ENCODE data around the gene GLI2.

The GLI2 gene

GRCh38 chr2:120715353-120715752 lies 20.3 kb upstream of the GLI2 start:
- no peak for DNase-seq

- no peak for DNase-seq
Measured at GRCh38 chr2:120715941-120716340, 19.7 kb upstream of the GLI2 start.

GRCh38 chr2:120716641-120717585 lies 18.8 kb upstream of the GLI2 start:
- DNase-seq, result no peak

DNA sequence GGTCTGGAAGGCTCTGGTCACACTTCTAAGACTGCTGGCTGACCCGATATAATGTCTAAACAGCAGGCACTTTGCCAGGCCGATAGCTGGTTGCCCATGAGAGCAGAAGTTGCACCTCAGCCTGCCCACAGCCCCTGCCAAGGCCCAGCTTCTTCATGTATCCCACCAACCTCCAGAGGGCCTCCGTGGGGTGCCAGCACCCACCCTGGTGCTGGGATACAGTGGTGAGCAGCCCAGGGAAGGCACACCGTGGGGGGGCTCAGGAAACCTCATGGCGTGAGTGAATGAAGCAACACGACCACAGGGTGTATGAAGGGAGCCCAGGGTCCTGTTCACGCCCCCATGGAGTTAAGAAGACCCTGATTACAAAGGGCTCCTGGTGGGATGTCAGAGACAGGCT lies 16.2 kb upstream of the GLI2 start:
- no peak for DNase-seq

GRCh38 chr2:120720231-120720630 lies 15.4 kb upstream of the GLI2 start:
- no peak for DNase-seq

- no peak for DNase-seq
Measured at GRCh38 chr2:120720746-120721375, 14.8 kb upstream of the GLI2 start.

GRCh38 chr2:120722246-120722567 lies 13.5 kb upstream of the GLI2 start:
- DNase-seq, result no peak

DNA sequence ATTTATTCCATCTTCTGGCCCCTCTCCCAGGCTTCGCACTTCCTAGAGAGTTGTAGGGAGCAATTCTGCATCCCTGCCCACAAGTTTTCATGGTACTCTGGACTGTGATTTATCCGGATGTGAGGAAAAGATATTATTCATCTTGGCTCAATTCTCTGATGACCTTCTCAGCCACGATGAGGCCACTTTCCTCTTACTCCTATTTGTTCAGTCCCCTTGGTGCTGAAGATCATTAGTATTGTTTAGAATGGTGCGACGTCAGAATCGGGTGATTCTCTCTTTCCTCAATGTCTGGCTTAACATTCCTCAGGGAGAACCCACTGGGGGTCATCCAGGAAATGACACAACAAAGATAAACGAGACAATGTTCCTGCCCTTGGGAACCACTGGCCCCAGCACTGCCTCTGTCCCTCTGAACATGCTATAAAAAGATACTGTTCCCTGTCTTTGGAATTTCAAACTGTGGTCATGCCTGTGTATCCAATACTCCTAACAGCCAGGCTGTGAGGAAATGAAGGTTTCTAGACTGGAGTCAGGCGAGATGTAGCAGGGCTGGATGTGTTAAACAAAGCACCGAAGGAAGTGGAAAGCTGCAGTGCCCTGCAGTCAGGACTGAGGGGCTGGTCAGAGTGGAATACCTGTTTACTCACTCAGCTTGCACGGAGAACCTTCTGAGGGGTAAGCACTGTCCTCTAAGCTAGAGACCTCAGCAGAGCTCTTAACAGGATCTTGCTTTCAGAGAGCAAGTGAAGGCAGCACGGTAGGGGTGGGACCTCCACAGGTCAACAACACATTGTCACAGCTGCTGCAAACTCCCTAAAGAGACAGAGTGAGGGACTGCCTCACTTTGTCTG lies 12.9 kb upstream of the GLI2 start:
- no peak for DNase-seq

DNA sequence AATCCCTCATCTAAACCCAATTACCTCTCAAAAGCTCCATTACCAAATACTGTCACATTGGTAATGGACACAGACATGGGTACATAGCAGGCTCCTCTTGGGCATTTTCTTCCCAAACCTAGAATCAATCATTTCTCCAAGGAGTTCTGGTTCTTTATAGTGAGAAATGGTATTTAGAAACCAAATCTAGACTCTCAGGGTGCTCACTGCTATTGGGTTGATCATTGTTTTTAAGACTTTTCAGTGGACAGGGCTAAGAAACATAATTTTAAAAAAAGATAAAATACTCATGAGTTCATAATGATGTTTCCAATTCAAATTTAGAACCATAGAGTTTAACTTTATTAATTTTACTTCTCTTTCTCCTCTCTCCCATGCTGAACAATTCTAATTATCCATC lies 9.4 kb upstream of the GLI2 start:
- DNase-seq, result no peak

DNA sequence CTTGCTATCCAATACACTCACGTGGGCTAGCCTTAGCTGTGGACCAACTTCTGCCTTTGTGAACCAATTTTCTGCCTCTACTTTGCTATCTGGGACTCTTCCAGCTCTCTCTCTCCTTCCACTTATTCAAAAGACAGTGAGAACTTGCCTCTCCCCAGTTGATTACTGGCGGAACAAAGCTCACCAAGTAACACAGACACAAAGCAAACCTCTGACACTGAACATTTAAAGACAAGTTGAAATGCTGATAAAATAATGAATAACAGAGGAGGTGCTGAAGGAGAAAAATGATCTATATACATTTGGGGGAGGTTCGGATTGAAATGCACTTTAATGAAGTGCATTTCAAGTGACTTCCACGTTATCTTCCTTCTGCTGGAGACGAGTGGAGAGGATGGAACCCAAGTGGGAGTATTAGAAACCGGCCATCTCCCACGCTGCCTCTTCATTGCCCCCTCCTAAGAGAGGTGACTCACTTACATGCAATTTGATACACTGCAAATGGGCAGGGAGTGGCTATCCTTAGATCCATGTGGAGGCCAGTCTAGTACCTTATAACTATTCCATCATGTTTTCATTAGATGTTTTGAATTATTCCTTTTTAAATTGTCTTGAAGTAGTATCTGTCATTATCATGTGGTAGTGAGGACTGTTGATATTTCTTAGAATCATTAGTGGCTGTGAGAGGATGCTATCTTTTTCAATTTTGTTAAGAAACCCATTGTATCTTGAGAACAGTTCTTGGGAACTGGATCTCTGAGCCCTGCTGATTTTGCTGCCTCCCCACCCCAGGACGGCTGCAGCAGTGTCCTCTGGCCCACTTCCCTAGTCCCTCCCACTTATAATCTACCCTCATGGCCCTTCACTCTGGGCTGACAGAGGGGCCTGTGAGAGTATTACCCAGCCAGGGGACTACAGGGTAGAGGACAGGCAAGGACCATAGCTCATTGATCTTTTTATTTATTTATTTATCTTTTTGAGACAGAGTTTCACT lies 6.0 kb upstream of the GLI2 start:
- no peak for DNase-seq

- no peak for DNase-seq
Measured at GRCh38 chr2:120731175-120731574, 4.5 kb upstream of the GLI2 start.

DNA sequence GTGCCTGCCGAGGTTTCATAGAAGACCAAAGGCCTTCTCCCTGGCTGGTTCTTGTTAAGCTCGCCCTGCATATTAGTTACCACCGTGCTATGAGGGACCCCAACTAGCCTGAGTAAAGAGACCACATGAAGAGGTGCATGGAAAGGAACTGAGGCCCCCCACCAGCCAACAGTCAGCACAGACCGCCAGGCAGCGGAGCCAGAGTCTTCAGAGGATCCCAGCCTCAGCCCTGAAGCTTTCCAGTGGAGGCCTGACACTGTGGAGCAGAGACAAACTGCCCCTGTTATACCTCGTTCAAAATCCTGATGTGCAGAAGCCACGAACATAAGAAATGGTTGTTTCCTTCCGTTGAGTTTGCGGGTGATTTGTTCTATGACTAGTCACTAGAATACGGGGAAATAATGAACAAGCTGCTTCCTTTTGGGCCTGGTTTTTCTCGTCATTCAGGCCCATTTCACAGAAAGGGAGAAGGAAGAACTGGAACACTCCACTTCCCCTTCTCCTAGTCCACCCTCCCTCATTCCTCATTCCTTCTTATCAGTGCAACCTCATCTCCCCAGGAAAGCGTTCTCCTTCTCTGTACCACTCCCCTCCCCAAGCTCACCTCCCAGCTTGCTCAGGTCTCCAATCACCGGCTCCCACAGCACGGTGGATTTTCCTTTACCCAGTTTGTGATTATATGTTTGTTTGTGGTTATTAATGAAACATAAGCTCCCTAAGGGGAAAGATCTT lies 3.0 kb upstream of the GLI2 start:
- DNase-seq, result no peak

DNA sequence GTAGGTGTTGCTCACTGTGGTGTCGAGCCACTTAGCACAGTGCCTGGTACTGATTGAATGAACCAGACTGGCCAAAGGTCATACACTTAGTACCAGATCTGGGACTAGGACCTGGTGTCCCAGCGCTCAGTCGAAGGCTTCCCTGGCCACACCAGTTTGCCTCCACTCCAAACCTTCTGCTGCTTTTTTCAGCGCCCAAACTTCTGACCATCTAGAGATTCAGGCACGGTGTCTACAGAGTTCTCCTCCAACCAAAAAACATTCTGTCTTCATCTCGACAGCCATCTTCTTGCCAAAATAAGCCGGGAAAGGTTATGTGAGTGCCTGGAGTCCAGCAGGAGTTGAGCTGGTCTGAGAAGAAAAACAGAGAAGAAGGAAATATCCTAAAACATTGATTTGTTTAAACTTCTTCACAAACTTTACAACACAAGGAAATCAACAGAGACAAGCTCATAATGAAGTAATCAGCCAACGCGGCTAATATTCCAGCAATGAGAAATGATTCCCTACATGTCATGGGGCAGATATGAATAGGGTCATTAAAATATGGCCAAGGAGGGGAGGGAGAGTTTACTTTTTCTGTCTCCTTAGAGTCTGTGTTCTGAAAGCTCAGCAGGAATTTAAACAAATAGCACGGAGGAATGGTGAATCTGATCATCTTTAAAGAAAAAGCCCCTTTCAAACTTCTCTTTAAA lies 2.3 kb upstream of the GLI2 start:
- no peak for DNase-seq

DNA sequence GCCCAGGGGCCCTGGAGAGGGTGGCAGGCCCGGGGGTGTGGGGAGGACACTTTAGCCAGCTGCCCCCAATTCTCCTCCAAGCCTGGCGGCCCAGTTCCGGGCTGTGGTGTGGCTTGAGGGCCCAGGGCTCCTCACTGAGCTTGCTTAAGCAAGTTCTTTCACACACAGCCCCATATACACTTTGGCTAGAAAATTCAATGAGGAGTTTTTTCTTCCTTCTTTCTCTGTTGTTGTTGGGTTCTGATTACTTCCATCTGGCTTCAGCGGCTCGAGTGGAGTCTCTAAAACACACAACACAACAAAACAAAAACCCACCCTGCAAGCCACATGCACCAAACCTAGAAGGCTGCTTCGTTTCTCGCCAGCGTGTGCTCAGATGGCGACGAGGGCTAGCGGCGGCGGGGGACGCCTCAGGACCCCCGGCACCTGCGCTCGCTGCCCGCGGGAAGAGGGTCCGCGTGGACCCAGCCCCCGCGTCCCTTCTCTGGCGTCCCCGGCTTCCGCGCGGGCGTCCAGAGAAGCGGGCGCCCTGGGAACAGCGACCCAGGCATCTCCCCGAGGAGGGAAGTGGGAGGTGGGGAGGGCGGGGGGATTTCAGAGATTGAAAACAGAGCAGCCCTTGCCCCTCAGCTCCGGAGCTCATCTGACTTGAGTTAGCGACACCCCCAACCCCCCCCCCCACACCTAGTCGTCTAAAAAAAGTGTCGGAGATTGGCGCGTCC lies 577 bp upstream of the GLI2 start:
- DNase-seq, result no peak

GRCh38 chr2:120736202-120736623 lies 545 bp downstream of the GLI2 start:
- DNase-seq, result no peak

DNA sequence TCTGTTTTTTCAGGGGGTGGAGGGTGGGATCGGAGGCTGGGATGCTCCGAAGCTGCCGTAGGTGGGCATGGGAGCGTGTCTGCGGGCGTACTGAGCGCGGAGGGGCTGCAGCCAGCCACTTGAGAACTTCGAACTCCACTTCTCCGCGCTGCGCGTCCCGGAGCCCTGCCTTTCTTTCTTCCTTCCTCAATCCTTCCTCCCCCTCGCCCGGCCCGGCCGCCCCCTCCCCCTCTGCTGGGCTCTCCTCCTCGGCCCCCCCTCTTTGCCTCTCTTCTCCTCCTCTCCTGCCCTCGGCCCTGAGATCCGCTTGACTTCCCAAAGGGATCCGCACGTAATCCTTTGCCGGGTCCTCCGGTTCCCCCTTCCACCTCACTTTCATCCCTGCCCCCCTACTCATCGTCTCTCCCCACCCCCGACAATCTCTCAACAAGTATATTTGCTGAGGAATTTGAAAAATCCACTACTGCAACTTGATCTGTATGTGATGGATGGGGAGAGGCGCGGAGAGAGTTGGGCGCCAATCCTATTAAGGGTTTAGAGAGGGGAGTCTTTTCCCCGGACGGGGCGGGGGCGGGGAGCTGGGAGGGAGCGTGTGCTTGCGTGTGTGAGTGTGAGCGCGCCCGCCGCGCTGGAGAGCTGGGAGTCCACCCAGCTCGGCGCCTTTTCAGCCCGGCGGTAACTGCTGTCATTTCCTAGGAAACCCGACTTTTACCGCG lies 1.1 kb downstream of the GLI2 start:
- DNase-seq, result no peak

- no peak for DNase-seq
Measured at GRCh38 chr2:120737340-120738101, 1.9 kb downstream of the GLI2 start.

DNA sequence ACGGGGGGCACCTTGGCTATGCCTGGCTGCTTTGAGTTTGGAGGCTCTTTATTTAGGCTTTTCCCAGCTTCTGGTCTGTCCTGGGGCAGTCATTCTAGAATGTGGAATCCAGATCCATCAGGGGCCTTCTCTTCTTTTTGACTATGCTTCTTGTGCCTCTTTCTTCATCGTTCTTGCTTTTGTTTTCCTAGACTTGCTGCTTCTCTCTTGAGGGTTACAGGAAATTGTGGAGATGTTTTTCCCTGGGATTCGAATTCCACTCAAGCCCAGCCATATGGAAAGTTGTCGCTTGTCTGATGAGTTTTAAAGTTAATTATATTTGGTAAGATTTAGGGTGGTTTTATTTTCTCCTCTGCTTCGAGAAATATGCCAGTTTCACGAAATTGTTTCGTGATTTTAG lies 2.4 kb downstream of the GLI2 start:
- DNase-seq, result no peak
